GM18951 (cell line): Measurements from ENCODE around the gene C1QB.
"Not testable (repeated sequence)": the region's sequence is repeated elsewhere in the genome, so short reads cannot be mapped to it uniquely, and the experiment has no call there.

Experiments
- POLR2A ChIP-seq: IDR thresholded peaks from 4 replicates; pipeline ENCODE4 v1.6.1; 2011; ENCODE audit warnings: mild to moderate bottlenecking; ENCODE audit not compliant: insufficient read length, insufficient read depth; ENCODE audit errors: extremely low read depth
- in situ Hi-C: fragments of 300-500 bp; cut with MboI; formaldehyde crosslinking; loops from one replicate; pipeline ENCODE4 v1.12.0; 2022; ENCODE audit warnings: low sequenced_read_pairs, mixed read lengths, inconsistent platforms; ENCODE audit not compliant: unreplicated experiment

Gene C1QB

DNA sequence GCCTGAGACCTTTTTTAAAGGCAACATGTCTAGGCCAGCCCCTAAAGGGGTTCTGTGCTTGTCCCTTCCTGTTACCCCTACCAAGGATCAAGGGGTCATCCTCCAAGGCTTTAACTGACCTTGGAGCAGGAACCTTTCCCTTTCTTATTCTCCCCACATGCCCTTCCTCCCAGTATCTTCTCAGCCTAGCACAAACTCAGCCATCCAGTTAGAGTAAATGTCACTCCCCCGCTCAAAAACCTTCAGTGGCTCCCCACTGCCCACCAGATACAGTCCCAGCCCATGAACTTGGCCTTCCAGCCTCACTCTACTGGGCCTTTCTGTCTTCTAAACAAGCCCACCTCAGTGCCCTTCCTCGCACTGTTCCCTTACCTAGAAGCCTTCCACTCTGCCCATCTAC is 8.8 kb downstream of the C1QB start:
- no peak for TF ChIP-seq POLR2A
- in situ Hi-C loops, result no loop called here

- no peak for TF ChIP-seq POLR2A
- in situ Hi-C loops, result no loop called here
Observed at GRCh38 chr1:22662318-22662717, 9.3 kb downstream of the C1QB start.

DNA sequence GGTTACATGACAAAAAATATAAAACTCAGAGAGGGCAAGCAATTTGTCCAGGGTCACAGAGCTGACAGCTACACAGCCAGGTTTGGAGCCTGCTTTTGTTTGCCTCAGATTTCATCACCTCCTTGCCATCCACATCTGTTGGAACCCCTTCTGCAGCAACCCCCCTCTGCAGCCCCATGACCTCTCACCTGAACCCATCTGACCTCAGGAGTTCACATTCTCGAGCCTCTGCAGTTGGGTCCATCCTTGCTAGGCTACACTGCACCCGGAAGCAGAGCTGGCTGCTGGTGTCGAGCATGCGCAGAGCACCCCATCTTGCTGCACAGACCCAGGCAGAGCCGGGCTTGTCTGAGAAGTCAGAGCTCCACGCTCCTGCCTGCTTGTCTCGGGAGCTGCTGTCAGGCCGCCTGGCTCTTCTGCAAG is 10.0 kb downstream of the C1QB start:
- in situ Hi-C loops, result no loop called here
- no peak for TF ChIP-seq POLR2A

DNA sequence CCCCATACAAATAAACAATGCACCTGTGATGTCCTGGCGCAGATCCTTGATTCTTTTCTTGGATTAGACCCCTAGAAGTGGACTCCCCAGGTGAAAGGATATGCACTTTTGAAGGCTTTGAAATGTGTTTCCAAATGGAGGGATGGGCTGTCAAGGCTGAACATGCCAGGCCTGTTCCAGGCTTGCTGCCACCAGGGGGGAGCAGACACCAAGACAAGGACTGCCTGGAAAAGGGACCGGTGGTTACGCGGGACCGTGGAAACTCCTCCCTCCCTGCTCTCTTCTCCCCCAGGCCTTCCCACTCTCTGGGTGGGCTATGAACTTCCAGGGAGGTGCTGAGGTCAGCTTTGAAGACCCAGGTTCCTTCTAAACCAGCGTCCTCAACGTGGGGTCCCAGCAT is 12.7 kb downstream of the C1QB start:
- in situ Hi-C loops, result no loop called here
- TF ChIP-seq POLR2A, result no peak

- in situ Hi-C loops, result no loop called here
- no peak for TF ChIP-seq POLR2A
Observed at GRCh38 chr1:22666412-22666811, 13.4 kb downstream of the C1QB start.

- in situ Hi-C loops, result not testable (repeated sequence)
Observed at GRCh38 chr1:22668840-22669239, 15.8 kb downstream of the C1QB start.

DNA sequence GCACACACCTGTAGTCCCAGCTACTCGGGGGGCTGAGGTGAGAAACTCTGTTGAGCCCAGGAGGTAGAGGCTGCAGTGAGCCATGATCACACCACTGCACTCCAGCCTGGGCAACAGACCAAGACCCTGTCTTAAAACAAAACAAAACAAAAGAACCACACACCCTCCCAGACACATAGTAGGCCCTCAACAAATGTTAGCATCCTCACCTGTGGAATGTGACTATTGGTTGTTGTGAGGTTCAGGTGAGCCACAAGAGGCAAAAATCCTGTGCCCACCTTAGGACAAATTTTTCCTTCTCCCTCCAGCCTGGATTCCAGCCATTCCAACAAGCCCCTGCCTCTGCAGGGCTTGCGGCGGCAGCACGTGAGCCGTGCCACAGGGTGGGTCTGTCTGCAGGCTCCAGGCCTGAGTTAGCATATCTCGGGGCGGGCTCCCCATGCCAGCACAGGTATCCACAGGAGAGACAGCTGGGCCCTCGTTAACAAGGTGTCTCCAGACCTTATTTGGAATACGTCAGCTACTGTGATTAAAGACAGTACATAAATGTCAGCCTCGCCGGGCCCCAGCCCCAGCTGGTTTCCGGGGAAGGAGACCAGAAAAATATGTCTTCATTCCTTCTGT is 17.4 kb downstream of the C1QB start:
- in situ Hi-C loops, result no loop called here
- TF ChIP-seq POLR2A, result no peak

DNA sequence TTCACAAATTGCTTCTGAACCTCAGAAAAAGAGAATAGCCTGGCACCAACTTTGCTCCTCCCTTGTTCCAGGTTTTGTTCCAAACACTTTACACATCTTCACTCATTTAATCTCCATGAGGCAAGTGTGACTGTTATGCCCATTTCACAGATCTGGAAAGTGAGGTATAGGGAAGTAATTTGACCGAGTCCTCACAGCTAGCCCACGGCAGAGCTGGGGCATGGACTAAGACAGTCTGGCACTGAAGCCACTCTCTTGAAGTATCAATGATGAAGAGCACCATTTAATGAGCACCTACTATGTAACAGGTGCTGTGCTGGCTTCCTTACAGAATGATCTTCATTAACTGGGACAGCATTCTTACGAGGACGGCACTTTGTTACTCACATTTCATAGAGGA is 19.0 kb downstream of the C1QB start:
- TF ChIP-seq POLR2A, result no peak
- in situ Hi-C loops, result no loop called here

GRCh38 chr1:22673486-22674409 is 20.7 kb downstream of the C1QB start:
- no peak for TF ChIP-seq POLR2A
- in situ Hi-C loops, result no loop called here

GRCh38 chr1:22674410-22674749 is 21.3 kb downstream of the C1QB start:
- in situ Hi-C loops, result no loop called here
- TF ChIP-seq POLR2A, result no peak

- in situ Hi-C loops, result not testable (repeated sequence)
Observed at GRCh38 chr1:22676151-22676550, 23.1 kb downstream of the C1QB start.

GRCh38 chr1:22676916-22677583 is 24.0 kb downstream of the C1QB start:
- no peak for TF ChIP-seq POLR2A
- in situ Hi-C loops, result no loop called here

DNA sequence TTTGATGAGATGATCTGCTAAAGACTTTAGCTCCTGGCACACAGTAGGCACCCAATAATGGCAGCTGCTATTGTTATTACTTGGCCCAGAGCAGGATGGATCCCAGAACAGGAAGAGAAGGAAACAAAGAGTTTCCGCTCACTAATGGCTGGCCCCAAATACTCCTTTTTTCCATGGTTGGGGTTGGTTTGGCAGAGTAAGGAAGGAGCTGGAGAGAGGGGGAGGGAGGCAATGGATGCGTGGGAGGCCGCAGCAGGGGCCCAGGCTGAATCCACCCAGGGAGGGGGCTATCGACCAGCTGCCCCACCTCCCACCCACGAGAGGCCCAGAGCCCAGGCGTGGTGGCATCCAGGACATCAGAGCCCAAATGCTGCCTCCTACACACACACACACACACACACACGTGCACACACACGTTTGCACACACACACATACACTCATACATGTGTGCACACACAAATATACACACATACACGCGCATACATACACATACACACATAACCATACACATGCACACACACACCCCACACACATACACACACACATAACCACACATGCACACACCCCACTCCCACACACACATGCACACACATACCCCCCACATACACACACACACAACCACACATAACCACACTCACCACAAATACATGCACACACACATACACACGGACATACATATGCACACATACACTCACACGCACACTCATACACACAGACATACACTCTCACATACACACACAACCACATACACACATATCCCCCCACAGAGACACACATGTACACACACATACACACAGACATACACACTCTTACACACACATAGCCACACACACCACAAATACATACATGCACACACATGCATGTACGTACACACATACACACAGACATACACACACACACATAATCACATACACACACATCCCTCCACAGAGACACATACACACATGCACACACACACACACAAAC is 25.2 kb downstream of the C1QB start:
- in situ Hi-C loops, result no loop called here
- TF ChIP-seq POLR2A, result no peak
